ENCODE measurements around the gene MNX1.

DNA sequence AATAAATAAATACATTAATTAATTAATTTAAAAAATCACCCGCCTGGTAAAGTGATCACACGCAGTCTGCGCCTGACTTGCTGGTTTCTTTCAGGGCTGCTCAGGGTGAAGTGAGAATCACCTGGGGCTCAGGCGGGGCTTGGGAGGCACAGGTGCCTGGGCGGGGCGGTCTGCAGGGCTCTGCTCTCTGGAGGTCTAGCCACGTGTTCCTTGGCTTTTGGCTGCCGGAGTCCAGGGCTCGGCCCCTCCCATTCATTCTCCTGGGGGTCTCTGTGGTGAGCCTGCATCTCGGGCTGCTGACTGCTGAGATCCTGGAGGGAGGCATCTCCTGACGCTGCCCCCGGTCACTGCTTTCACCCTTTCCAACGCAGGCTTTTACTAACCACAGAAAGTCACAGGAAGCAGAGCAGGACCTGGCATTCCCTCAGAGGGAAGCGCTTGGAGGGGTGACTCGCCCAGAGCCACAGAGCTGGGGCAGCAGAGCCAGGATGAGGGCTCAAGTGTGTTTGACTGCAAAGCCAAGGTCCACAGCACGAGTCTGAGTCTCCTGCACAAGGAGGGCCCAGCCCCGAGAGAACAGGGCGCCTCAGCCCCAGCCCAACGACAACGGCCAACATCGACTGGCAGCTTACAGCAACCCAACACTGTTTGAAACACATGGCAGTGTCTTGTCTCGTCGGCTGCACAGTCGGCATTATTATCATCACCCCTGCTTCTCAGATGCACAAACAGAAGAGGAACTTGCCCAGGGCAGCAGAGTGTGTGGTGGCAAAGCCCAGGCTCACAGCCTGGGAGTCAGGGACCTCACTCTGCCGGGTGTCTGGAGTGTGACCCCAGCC, 22.4 kb upstream of the MNX1 start:
- TF ChIP-seq POLR2AphosphoS5 (IDR thresholded peaks at IDR 0.05), result no peak
- TF ChIP-seq, protein P1, sequence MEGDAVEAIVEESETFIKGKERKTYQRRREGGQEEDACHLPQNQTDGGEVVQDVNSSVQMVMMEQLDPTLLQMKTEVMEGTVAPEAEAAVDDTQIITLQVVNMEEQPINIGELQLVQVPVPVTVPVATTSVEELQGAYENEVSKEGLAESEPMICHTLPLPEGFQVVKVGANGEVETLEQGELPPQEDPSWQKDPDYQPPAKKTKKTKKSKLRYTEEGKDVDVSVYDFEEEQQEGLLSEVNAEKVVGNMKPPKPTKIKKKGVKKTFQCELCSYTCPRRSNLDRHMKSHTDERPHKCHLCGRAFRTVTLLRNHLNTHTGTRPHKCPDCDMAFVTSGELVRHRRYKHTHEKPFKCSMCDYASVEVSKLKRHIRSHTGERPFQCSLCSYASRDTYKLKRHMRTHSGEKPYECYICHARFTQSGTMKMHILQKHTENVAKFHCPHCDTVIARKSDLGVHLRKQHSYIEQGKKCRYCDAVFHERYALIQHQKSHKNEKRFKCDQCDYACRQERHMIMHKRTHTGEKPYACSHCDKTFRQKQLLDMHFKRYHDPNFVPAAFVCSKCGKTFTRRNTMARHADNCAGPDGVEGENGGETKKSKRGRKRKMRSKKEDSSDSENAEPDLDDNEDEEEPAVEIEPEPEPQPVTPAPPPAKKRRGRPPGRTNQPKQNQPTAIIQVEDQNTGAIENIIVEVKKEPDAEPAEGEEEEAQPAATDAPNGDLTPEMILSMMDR (IDR thresholded peaks at IDR 0.05), result no peak
